Measurements from ENCODE around the gene IQSEC1.

The IQSEC1 gene

DNA sequence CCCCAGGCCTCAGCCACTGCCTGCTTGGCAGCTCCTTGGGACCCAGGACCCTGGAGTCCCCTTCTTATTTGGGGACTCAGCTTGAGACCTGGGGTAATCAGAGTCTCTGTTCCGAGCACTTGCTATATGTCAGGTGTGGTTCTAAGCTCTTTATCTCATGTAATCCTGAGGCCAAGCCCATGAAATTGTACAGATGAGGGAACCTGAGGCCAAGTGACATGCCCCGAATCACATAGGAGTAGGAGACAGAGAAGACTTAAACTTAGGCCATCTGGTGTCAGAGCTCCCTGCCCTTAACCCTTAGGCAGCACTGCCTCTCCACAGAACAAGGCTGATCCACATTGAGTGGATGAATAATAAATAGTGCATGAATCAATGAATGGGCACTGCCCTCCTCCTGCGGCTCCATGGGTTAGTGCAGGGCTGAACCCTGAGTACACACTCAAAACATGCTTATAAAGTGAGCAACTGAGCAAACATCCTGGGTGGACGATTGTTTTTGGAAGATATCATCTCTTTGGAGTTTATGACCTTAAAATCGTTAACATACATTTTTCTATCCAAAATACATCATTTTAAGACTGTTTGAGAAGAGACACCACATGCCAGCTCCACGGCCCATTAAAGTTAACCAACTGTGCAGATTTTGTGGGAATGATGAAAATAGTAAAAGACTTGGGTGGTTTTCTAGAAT is 33.2 kb upstream of the IQSEC1 start:
- no peak for FAIRE-seq

- no peak for FAIRE-seq
Measured at GRCh38 chr3:13105896-13106250, 32.6 kb upstream of the IQSEC1 start.

DNA sequence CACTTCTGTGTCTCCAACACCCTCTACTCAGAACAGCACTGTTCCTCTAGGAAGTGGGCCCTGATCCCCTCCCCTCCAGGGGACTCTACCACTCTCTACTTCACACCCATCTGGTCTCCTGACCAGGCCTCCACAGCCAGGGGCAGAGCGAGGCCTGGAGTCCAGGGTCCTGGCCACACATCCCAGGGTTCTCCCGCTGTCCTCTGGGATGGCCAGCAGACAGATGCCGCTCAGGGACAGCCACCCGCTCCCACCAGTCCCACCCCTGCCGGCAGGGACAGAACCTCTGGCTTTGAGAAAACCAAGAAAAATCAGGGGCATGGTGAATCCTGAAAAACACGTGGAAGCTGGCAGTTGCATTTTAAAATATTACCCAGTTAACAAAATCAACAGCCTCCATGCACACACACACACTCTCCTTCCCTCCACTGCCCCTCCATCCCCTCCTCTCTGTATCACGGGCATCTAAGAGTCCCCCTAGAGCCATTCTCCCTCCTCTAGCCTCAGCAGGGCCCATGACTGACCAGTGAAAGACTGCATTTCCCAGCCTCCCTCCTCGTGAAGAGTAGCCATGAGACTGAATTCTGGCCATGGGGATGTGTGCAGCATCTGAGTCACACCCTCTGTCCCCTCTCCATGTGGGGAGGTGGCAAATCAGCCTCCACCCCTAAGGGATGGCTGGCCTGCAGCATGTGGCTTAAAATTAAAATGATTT is 32.1 kb upstream of the IQSEC1 start:
- no peak for FAIRE-seq

GRCh38 chr3:13104511-13104910 is 31.3 kb upstream of the IQSEC1 start:
- FAIRE-seq = no peak

DNA sequence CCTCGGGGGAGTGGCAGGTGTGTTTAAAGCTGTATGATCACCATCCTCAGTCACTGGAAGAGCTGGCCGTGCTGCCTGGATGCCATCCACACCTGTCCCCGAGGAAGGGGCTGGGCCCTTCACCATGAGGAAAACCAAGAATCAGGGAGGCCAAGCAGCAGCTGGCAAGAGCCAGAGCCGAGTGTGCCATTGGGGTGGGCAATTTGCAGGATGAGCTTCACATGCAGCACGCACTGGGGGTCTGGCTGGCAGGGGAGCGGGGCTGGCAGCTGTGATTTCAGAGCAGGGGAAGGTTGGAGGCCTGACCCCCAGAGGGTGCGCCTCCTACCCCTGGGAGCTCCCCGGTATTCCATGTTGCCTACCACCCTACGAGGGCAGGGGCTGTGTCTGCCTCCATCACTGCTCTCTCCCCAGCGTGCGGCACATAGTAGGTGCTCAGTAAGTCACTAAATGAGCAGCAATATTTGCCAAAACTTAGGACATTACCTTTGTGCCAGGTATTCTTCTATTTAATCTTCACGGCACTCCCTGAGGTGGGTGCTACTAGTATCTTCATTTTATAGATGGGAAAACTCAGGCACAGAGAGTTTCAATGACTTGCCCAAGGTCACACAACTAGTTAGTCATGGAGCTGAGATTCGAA is 30.3 kb upstream of the IQSEC1 start:
- no peak for FAIRE-seq

DNA sequence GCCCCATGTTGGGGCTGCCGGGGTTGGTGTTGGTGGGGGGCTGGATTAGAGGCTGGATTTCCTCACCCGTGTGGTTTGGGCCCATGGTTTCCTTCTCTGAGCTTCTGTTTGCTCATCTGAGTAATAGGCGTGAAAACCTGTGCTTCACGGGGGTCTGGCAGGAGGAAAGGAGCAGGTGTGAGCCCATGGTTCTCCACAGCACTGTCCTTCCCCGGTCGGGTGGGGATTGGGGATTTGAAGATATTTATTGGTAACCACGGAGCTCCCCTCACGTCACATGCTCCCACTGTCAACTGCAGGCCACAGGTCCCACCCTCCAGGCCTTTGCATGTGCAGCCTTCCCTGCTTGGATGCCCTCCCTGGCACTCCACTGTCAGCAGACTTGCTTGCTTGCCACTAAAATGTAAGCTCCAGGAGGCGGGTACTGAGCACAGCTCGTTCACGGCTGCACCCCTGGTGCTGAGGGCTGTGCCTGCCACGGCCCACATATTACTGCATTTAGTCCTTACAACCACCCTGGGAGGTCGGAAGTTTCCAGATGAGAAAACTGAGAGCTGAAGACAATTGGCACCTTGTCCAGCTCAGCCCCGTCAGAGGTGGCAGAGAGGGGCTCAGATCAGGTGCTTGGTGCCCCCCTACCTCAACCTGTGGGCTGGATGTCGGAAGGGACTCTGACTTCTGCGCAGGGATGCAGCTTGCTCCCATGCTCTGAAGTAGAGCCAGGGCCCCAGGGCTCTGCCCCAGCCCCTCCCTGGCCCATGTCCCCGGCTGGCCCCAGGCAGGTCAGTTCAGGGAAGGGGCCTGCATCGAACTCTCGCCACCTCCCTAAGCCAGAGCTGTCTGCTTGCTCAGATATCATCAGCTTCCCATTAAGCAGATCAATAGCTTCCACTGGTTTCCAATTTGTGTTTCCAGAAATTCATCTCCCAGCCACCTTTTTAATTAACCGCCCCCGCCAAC is 29.4 kb upstream of the IQSEC1 start:
- FAIRE-seq = no peak

DNA sequence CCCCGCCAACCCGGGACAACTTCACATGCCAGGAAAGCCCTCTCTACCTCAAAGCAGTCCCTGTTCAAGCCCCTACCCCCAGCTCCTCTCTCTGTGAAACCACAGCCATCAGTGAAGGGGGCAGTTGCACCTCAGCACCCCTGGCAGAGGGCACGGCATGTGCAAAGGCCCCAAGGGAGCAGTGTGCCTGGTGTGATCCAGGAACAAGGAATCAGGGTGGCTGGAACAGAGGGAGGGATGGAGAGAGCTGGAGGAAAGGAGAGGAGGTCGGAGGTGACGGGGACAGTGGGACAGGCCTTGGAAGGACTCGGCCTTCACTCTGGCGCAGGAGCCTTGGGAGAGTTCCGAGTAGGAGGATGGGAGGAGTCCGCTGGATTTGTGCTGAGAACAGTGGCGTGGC is 26.5 kb upstream of the IQSEC1 start:
- no peak for FAIRE-seq

GRCh38 chr3:13098192-13098988 is 25.2 kb upstream of the IQSEC1 start:
- FAIRE-seq = no peak

GRCh38 chr3:13096356-13096755 is 23.1 kb upstream of the IQSEC1 start:
- FAIRE-seq = no peak

DNA sequence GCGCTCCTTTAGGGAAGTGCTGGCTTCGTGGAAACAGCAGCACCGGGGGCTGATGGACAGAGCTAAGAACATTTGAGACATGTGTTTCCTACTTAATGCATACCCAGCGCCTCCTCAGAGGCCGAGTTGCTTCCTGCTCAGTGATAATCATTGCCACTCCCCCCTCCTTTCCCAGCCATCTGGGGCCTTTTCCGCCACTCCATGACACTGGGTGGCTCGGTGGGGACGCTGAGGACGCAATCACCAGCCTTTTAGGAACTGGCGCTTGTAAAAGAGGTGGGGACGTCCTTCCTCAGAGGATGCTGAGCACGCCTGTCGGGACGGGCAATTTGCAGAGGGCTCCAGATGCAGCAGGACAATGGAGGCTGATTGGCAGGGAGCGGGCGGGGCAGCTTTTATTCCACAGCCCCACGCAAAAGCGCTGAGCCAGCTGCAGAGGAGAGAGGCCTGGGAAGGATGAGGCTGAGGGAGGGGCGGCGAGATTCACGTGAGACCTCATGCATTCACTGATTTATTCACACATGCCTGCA is 22.2 kb upstream of the IQSEC1 start:
- no peak for FAIRE-seq

GRCh38 chr3:13093687-13094086 is 20.5 kb upstream of the IQSEC1 start:
- FAIRE-seq = no peak

- FAIRE-seq = no peak
Measured at GRCh38 chr3:13092621-13093617, 19.7 kb upstream of the IQSEC1 start.

- no peak for FAIRE-seq
Measured at GRCh38 chr3:13091898-13092611, 18.8 kb upstream of the IQSEC1 start.

- no peak for FAIRE-seq
Measured at GRCh38 chr3:13088028-13089006, 15.1 kb upstream of the IQSEC1 start.

DNA sequence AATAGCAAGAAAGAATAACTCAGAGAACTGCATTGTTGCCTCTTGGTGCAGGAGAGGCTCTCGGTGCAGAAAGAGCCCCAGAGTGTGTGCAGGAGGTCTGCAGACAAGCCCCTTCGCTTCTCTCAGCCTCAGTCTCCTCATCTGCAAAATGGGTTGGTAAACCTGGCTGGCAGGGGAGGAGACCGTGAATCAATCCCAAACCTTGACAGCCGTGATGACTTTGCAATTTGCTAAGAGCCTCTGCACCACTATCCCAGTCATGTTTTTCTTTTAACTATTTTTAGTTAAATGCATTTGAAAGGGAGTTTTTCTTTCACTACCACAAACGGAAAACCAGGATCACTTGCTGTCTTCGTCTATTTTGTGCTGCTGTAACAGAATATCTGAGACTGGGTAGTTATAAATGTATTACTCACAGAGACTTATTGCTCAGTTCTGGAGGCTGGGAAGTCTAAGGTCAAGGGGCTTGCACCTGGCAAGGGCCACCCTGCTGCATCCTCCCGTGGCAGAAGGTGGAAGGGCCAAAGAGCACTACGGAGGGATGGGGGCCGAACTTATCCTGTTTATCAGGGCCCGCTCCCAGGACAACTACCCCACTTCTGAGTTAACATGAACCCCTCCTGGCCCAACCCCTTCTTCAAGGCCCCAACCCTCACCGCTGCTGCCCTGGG is 14.2 kb upstream of the IQSEC1 start:
- FAIRE-seq = no peak

DNA sequence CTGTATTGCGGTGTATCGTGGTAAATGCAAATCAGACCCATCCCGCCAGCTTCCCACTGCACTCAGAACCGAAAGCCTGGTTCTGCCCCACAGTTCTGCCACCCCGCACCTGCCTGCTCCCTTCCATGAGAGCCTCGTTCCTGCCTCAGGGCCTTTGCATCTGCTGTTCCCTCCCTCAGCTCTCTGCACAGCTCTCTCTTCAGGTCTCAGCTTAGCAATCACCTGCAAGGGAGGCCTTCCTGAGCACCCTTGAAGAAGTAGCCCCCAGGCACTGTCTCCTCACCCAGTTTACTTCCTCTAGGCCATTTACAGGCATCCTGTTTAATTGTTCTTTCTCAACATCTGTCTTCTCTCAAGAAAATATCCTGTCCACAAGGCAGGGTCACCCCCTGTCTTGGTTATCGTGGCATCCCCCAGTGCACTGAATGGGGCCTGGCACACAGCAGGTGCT is 13.3 kb upstream of the IQSEC1 start:
- no peak for FAIRE-seq

DNA sequence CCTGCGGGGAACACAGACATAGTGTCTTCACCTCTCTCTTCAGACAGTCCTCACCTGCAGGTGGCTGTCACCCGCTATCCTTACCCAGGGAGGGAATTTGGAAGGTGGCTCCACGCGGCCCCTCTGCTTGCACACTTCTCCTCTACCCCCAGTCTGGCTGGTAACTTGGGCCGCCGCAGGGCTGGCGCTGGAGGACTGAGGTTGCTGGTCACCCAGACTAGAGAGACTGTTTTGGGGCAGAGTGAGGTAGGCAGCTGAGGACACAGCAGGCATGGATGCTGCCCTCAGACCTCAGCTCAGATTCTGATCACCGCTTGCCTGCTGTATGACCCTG is 12.6 kb upstream of the IQSEC1 start:
- no peak for FAIRE-seq

Measured in A204.1 (cell line).